ENCODE data around the gene KCNJ15. TPM values are rescaled to one million over a fixed set of nuclear protein-coding genes. Genes with fewer than 3 reads are reported as not detected.
A peak's percentile ranks its signal among the peaks of the same experiment; 100 is the strongest.

KCNJ15 gene
- total RNA-seq, 2 experiments from 2014 or later: 0.12 to 0.14 TPM

DNA sequence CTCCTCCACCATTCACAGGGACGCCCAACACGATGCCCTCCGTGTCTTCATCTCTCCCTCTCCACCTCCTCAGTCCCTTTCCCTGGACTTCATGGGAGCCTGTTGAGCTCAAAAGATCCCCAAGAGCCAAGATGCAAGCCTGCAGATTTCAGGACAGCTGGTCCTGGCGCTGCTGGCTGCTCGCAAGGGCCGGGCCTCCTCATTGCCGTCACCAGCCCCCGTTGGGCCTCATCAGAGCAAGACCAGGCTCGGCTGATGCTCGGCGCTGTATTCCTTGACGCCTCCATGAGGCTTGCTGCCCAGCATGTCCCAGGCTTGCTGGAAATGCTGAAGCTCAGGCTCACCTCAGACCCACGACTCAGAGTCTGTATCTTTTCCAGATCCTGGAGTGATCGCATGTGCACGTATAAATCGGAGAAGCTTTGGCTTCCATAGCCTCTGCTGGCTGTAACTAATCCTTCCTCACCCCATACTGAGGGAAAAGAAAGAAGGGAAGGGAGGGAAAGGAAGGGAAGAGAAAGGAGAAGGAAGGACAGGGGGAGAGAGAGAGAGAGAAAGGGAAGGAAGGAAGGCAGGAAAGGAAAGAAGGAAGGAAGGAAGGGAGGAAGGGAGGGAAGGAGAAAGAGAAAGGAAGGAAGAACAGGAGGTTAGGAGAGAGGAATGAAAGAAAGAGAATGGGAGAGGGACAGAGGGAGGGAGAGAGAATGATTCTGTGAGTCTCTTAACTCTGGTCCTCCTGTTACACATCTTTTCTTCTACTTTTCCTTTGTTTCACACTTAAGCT is 94.6 kb downstream of the KCNJ15 start:
- peak overlapping the region; percentile 23 for H3K27ac Mint-ChIP-seq
- H3K36me3 Mint-ChIP-seq (ENCODE audit: low read depth): no peaks in the 10 kb centered on the region
- intact Hi-C loops (cut with DNase I, micrococcal nuclease): loop anchor here in 1 of 2 experiments (10.0 kb wide), 1 partner anchor 677 kb away; no protein-coding TSS in a partner anchor
- ChIA-PET CTCF (interaction anchor here (0.6 to 10.2 kb wide), 35 partner anchors 8 to 217 kb away, joined by 3 to 154 read pairs (median 4); no protein-coding TSS in a partner anchor), POLR2A (no interaction called here)
- ATAC-seq (no peak), DNase-seq (no peak)
- H3K4me3 Mint-ChIP-seq: no peak overlapping the region
- H3K4me1 Mint-ChIP-seq: peaks cover 41% of the 10 kb centered on the region
- peaks cover 8% of the 10 kb centered on the region for H3K27me3 Mint-ChIP-seq
- H3K9me3 Mint-ChIP-seq (ENCODE audit: low read depth): no peaks in the 10 kb centered on the region

- H3K4me1 Mint-ChIP-seq: peaks cover 41% of the 10 kb centered on the region
- intact Hi-C loops (cut with DNase I, micrococcal nuclease): loop anchor here (1.0 to 10.0 kb wide), 3 partner anchors 133 to 677 kb away; no protein-coding TSS in a partner anchor
- ChIA-PET POLR2A (interaction anchor here (0.7 kb wide), 1 partner anchor 107 kb away, joined by 4 read pairs; no protein-coding TSS in a partner anchor), CTCF (interaction anchor here (0.6 to 10.2 kb wide), 48 partner anchors 9 to 671 kb away, joined by 3 to 154 read pairs (median 4); no protein-coding TSS in a partner anchor)
- H3K36me3 Mint-ChIP-seq (ENCODE audit: low read depth): no peaks in the 10 kb centered on the region
- peaks cover 6% of the 10 kb centered on the region for H3K27me3 Mint-ChIP-seq
- H3K4me3 Mint-ChIP-seq: no peak overlapping the region
- H3K9me3 Mint-ChIP-seq (ENCODE audit: low read depth): no peaks in the 10 kb centered on the region
- ATAC-seq (no peak), DNase-seq (no peak)
- peak overlapping the region; percentile 23 for H3K27ac Mint-ChIP-seq
Measured at GRCh38 chr21:38351961-38352521, 95.2 kb downstream of the KCNJ15 start.

GRCh38 chr21:38352536-38353219 is 95.9 kb downstream of the KCNJ15 start:
- peak; percentile 75 for DNase-seq
- peak; percentile 18 for ATAC-seq
- H3K9me3 Mint-ChIP-seq (ENCODE audit: low read depth): no peaks in the 10 kb centered on the region
- H3K27ac Mint-ChIP-seq: no peak overlapping the region
- ChIA-PET POLR2A (interaction anchor here (0.7 kb wide), 1 partner anchor 108 kb away, joined by 4 read pairs; no protein-coding TSS in a partner anchor), CTCF (interaction anchor here (0.7 to 10.2 kb wide), 47 partner anchors 9 to 672 kb away, joined by 3 to 154 read pairs (median 5); no protein-coding TSS in a partner anchor)
- H3K27me3 Mint-ChIP-seq: peaks cover 5% of the 10 kb centered on the region
- H3K4me1 Mint-ChIP-seq: peaks cover 41% of the 10 kb centered on the region
- H3K36me3 Mint-ChIP-seq (ENCODE audit: low read depth): no peaks in the 10 kb centered on the region
- no peak overlapping the region for H3K4me3 Mint-ChIP-seq
- intact Hi-C loops (cut with DNase I, micrococcal nuclease): loop anchor here (1.0 to 10.0 kb wide), 3 partner anchors 133 to 678 kb away; no protein-coding TSS in a partner anchor

DNA sequence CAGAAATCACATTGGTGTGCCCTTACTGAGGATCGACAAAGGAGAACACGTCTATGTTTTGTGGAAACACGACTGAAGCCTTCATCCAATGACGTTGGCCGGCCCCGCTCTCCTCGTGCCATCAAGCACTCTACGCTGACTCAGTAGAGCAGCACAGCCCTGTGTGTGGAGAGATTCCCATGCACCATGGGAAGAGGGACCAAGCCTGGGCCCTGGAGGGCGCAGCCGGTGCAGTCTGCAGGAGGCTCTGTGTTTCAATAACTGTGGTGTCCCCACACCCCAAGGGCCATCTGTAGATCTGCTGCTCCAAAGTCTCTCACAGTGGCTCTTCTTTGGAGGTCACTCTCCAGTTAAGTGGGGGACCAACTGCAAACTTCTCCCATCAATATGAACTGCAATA is 97.4 kb downstream of the KCNJ15 start:
- intact Hi-C loops (cut with DNase I, micrococcal nuclease): loop anchor here in 1 of 2 experiments (10.0 kb wide), 1 partner anchor 679 kb away; no protein-coding TSS in a partner anchor
- no peak for ATAC-seq
- ChIA-PET POLR2A (no interaction called here), CTCF (interaction anchor here (0.7 to 10.2 kb wide), 12 partner anchors 99 to 680 kb away, joined by 3 to 154 read pairs (median 8); no protein-coding TSS in a partner anchor)
- Mint-ChIP-seq H3K36me3 (ENCODE audit: low read depth) (no peaks in the 10 kb centered on the region), H3K27ac (no peak overlapping the region), H3K9me3 (ENCODE audit: low read depth) (no peaks in the 10 kb centered on the region), H3K27me3 (peaks cover 5% of the 10 kb centered on the region), H3K4me3 (no peak overlapping the region), H3K4me1 (peaks cover 25% of the 10 kb centered on the region)
- no peak for DNase-seq

- DNase-seq: no peak
- no peaks in the 10 kb centered on the region for H3K9me3 Mint-ChIP-seq (ENCODE audit: low read depth)
- ChIA-PET CTCF (interaction anchor here (0.6 to 10.2 kb wide), 13 partner anchors 9 to 787 kb away, joined by 3 to 154 read pairs (median 5); no protein-coding TSS in a partner anchor), POLR2A (no interaction called here)
- no peak overlapping the region for H3K4me3 Mint-ChIP-seq
- no peak for ATAC-seq
- intact Hi-C loops (cut with DNase I, micrococcal nuclease): loop anchor here (1.0 to 10.0 kb wide), 3 partner anchors 642 to 680 kb away; no protein-coding TSS in a partner anchor
- H3K27me3 Mint-ChIP-seq: peaks cover 5% of the 10 kb centered on the region
- H3K4me1 Mint-ChIP-seq: peaks cover 20% of the 10 kb centered on the region
- H3K27ac Mint-ChIP-seq: no peak overlapping the region
- no peaks in the 10 kb centered on the region for H3K36me3 Mint-ChIP-seq (ENCODE audit: low read depth)
Measured at GRCh38 chr21:38354746-38355145, 98.0 kb downstream of the KCNJ15 start.

- ChIA-PET CTCF (interaction anchor here (0.6 to 10.2 kb wide), 14 partner anchors 10 to 788 kb away, joined by 3 to 154 read pairs (median 4); no protein-coding TSS in a partner anchor), POLR2A (no interaction called here)
- Mint-ChIP-seq H3K36me3 (ENCODE audit: low read depth) (no peaks in the 10 kb centered on the region), H3K27ac (no peak overlapping the region), H3K4me3 (no peak overlapping the region), H3K4me1 (peaks cover 15% of the 10 kb centered on the region), H3K9me3 (ENCODE audit: low read depth) (no peaks in the 10 kb centered on the region), H3K27me3 (peaks cover 5% of the 10 kb centered on the region)
- no peak for DNase-seq
- intact Hi-C loops (cut with DNase I, micrococcal nuclease): loop anchor here (1.0 to 10.0 kb wide), 3 partner anchors 643 to 681 kb away; no protein-coding TSS in a partner anchor
- ATAC-seq: no peak
Measured at GRCh38 chr21:38355353-38355752, 98.6 kb downstream of the KCNJ15 start.

GRCh38 chr21:38355992-38356781 is 99.4 kb downstream of the KCNJ15 start:
- CTCF ChIA-PET: interaction anchor here (0.5 to 10.2 kb wide), 27 partner anchors 9 to 1345 kb away, joined by 3 to 154 read pairs (median 4); no protein-coding TSS in a partner anchor
- ATAC-seq (peak; percentile 78), DNase-seq (peak; percentile 88)
- H3K36me3 Mint-ChIP-seq (ENCODE audit: low read depth): no peaks in the 10 kb centered on the region
- H3K9me3 Mint-ChIP-seq (ENCODE audit: low read depth): no peaks in the 10 kb centered on the region
- H3K4me1 Mint-ChIP-seq: peaks cover 13% of the 10 kb centered on the region
- POLR2A ChIA-PET: no interaction called here
- H3K27me3 Mint-ChIP-seq: peaks cover 5% of the 10 kb centered on the region
- H3K4me3 Mint-ChIP-seq: no peak overlapping the region
- H3K27ac Mint-ChIP-seq: no peak overlapping the region
- intact Hi-C loops (cut with DNase I, micrococcal nuclease): loop anchor here (1.0 to 10.0 kb wide), 5 partner anchors 137 to 681 kb away; no protein-coding TSS in a partner anchor

Other genes starting within 250 kb of the KCNJ15 start
- under 1 TPM in 1 of 2 experiments, not detected in 1; 0.07 TPM for gene ERG, start 241.5 kb downstream of the KCNJ15 start, total RNA-seq

Data from activated CD4-positive, alpha-beta T cell treated with anti-CD3 and anti-CD28 coated beads for 36 hours (primary cell).